Stimulated activated CD8-positive, alpha-beta memory T cell treated with anti-CD3 and anti-CD28 coated beads, Interleukin-15, amount 100 ng/mL, for 1 hour (primary cell): Measurements from ENCODE around the gene BAZ2A.
"Not testable (repeated sequence)": the region's sequence is repeated elsewhere in the genome, so short reads cannot be mapped to it uniquely, and the experiment has no call there.

Experiments
- DNase-seq: peaks from one replicate; pipeline ENCODE4 v3.0.0-alpha.2; 2020; ENCODE audit warnings: low read depth

BAZ2A gene

DNA sequence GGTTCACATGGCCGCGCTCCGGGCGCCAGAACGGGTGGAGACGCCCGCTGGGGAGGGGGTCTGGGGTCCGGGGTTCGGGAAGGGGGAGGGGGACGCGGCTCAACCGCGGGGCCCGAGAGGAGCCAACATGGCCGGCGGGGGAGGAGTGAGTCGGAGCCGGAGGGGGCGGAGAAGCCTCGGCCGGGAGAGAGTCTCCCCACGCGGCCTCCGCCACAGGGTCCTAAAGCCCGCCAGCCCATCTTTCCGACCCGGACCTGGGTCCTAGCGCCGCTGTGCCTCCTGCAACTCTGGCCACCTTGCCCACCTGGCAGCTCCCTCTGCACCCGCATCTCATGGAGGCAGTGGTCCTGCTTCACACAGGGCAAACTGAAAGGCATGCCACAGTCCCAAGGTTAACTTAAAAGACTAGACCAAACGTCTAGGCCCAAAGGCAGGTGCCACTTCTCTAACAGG lies at the start of gene BAZ2A:
TSS of gene BAZ2A (minus strand) at position 147 of the 453 bp plus-strand sequence. CDS start 12,796 bp downstream, outside the sequence.
- DNase-seq: peak; percentile 70

DNA sequence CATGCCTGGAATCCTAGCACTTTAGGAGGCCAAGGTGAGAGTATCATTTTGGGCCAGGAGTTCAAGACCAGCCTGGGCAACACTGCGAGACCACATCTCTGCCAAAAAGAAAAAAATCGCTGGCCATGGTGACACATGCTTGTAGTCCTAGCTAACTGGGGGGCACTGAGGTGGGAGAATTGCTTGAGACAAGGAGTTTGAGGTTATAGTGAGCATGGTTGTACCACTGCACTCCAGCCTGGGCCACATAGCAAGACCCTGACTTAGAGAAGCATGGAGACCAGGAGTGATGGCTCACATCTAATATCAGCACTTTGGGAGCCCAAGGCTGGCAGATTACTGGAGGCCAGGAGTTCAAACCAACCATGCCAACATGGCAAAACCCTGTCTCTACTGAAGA lies 48.7 kb upstream of the BAZ2A start:
- no peak for DNase-seq

DNA sequence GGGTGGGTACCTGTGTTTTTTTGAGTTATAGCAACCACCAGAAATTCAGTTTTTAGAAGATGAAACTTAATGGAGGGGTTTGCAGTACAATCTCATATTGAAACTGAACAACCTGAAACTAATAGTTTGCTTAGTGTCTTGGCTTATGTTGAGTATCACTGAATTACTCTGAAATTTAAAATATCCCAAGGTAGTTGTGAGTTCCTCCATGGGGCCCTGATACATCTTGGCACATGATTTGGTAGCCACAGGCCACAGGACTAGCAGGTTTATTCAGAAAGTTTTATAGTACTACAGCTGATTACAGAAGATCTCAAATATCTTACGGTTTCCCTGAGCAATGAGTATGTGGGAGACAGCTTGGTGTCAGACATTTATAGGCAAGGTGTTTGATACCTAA lies 47.6 kb upstream of the BAZ2A start:
- no peak for DNase-seq

DNA sequence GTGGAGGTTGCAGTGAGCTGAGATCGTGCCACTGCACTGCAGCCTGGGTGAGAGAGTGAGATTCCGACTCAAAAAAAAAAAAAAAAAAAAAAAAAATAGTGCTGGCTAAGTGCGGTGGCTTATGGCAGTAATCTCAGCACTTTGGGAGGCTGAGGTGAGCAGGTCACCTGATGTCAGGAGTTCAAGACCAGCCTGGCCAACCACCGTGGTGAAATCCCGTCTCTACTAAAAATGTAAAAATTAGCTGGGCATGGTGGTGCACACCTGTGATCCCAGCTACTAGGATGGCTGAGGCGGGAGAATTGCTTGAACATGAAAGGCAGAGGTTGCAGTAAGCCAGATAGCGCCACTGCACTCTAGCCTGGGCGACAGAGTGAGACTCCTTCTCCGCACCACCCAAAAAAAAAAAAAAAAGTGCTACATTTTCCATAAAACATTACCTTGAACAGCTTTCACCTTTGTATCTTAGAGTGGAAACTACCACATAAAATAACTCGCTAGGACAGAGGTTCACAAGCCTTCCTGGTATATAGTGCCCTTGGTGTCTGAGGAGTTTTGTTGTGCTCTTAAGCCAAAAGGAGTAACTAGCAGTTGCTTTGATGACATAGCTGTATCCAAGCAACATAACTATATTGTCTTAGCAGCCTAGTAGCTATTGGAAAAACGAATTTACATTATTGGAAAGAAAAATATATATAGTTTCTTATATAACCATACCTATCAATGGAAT lies 46.9 kb upstream of the BAZ2A start:
- no peak for DNase-seq

DNA sequence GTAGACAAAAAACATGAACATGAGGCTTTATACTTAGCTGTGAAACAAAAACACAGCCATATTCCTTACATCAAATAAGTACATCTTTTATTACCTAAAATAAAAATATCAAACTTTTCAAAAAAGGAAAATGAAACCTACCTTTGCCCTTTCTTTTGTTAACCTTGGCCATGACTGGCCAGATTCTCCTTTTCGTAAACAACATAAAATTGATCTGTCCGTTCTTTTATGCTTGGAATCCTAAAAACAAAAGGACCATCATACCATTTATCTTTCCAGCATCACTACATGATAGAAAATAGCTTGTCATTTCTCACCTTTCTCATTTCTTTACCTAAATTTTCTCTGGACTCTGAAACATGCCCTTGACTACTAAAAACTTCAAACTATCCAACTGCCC lies 41.5 kb upstream of the BAZ2A start:
- DNase-seq: no peak

DNA sequence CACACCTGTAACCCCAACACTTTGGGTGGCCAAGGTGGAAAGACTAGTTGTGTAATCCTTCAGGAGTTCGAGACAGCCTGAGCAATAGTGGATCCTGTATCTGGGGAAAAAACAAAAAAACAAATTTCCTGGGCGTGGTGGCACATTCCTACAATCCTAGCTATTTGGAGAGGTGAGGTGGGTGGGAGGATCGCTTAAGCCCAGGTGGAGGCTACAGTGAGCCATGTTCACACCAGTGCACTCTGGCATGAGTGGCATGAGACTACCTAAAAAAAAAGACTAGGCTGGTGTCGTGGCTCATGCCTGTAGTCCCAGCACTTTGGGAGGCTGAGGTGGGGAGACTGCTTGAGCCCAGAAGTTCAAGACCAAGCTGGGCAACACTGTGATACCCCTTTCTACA lies 40.7 kb upstream of the BAZ2A start:
- no peak for DNase-seq

DNA sequence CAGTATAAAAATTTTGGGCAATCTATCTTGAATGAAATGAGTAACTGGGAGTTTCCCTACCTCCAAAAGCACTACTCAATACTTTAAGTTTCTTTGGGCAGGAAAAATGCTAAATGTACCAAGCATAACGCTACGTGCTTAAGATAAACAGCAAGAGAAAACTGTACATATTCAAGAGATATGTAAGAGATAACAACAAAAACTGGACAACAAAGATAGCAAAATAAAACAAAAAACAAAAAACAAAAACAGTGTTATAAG lies 38.0 kb upstream of the BAZ2A start:
- no peak for DNase-seq

DNA sequence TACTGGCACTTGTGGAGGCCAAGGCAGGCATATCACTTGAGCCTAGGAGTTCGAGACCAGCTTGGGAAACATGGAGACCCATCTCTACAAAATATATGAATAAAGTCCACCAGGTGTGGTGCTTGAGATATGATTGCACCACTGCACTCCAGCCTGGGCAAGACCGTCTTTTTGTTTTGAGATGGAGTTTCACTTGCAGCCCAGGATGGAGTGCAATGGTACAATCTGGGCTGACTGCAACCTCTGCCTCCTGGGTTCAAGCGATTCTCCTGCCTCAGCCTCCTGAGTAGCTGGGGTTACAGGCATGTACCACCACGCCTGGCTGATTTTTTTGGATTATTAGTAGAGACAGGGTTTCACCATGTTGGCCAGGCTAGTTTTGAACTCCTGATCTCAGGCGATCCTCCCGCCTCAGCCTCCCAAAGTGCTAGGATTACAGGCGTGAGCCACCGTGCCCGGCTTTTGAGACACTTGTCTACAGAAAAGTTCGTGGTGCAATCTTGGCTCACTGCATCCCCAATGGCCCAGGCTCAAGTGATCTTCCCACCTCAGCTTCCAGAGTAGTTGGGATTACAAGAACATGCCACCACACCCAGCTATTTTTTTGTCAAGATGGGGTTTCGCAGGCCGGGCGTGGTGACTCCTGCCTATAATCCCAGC lies 32.0 kb upstream of the BAZ2A start:
- DNase-seq: no peak

DNA sequence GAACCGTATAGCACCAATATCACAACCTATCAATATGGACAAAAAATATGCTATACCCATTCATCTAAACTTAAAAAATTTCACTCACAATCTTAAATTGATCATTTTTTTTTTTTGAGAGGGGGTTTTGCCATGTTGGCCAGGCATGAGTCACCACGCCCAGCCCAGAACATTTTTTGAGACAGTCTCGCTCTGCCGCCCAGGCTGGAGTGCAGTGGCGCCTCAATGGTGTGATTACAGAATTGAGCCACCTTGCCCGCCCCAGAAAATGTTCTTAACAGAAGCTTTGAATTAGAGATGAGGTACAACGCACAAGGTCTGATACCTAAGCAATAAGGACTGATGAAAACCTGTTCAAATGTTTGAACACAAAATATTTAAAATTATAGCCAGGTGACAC lies 31.4 kb upstream of the BAZ2A start:
- no peak for DNase-seq

DNA sequence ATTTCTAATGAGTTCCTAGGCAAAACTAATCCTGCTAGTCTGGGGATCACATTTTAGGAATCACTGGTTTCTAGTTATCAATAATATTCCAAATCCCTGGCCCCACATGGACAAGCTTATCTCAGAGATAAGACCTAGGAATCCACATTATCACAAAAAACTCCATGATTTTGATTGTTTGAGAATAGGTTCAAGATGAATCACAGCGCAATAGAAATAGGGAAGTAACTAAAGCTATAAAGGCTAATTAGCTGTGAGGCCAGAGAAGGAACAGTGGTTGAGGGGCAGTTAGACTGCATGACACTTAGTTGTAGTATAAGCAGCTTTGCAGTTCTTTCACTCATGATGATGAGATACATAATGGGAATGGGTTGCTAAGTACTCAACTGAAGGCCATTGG lies 28.8 kb upstream of the BAZ2A start:
- DNase-seq: no peak

DNA sequence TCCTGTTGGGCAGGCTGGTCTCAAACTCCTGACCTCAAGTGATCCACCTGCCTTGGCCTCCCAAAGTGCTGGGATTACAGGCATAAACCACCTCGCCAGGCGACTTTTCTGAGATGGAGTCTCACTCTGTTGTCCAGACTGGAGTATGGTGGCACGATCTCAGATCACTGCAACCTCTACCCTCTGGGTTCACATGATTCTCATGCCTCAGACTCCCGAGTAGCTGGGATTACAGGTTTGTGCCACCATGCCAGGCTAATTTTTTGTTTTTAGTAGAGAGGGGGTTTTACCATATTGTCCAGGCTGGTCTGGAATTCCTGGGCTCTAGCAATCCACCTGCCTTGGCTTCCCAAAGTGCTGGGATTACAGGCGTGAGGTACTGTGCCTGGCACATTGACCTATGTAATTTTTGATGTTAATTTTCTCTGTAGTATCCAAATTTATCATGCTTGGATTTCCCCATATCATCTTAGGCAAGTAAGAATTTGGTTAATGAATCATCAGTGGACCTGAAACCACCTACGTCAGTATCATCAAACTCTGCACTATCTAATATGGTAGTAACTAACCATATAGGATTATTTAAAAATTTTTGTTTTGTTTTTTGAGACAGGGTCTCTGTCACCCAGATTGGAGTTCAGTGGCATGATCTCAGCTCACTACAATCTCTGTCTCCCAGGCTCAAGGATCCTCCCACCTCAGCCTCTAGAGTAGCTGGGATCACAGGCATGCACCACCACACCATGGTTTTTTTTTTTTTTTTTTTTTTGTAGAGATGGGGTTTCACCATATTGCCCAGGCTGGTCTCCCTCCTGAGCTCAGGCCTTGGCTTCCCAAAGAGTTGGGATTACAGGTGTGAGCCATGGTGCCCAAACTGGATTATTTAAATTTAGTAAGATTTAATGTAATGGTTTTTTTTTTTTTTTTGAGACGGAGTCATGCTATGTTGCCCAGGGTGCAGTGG lies 27.6 kb upstream of the BAZ2A start:
- DNase-seq: no peak

DNA sequence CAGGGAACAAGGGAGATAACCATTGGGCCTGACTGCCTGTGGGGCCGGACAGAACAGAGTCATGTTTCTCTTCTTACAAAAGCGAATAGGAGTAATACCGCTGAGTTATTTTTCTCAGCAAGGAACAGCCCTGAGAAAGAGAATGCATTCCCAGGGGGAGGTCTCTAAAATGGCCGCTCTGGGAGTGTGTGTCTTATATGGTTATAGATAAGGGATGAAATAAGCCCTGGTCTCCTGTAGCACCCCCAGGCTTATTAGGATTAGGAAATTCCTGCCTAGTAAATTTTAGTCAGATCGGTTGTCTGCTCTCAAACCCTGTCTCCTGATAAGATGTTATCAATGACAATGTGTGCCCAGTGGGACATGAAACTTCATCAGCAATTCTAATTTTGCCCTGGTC lies 23.7 kb upstream of the BAZ2A start:
- not testable (repeated sequence) for DNase-seq

DNA sequence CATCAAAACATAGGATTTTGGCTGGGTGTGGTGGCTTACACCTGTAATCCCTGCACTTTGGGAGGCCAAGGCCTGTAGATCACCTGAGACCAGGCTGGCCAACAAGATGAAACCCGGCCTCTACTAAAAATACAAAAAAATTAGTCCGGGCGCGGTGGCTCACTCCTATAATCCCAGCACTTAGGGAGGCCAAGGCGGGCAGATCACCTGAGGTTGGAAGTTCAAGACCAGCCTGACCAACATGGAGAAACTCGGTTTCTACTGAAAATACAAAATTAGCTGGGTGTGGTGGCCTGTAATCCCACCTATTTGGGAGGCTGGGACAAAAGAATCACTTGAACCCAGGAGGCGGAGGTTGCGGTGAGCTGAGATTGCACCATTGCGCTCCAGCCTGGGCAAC lies 17.9 kb upstream of the BAZ2A start:
- DNase-seq: not testable (repeated sequence)

DNA sequence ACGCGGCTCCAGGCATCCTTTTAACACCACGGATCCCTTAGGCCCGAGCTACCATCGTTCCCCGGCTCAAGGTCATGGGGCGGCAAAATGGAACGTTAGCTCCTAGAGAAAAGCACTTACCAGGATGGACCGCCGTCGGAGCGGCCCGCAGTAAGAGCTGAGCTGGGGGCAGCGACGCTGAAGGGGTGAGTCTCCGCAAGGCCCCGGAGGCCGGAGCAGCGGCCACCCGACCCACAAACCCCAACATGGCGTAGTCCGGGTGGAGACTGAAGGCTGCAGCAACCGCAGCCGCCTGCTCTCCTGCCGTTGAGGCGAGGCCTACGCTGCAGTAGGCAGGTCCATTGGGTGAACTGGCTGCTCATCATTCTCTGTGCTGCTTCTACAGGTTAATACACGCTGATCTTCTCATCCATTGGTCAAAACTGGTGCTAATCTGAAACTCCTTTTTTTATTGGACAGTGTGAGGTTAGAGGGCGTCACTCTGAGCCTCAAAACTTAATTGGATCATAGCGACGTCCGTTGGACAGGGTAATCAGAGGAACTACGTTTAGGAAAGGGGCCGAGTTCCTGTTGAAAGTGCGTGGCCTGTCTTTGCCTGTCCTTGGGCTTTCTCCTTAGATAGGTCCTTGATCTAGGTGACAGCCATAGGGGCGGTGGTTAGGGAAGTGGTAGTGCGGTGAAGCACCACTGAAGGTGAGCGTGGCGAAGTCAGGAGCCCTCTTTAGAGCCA lies 15.8 kb upstream of the BAZ2A start, which contains the start of gene ATP5F1B:
TSS of gene ATP5F1B (minus strand) at position 268 of the 730 bp plus-strand sequence. CDS start at position 247, 21 bp downstream.
- DNase-seq: peak; percentile 74

DNA sequence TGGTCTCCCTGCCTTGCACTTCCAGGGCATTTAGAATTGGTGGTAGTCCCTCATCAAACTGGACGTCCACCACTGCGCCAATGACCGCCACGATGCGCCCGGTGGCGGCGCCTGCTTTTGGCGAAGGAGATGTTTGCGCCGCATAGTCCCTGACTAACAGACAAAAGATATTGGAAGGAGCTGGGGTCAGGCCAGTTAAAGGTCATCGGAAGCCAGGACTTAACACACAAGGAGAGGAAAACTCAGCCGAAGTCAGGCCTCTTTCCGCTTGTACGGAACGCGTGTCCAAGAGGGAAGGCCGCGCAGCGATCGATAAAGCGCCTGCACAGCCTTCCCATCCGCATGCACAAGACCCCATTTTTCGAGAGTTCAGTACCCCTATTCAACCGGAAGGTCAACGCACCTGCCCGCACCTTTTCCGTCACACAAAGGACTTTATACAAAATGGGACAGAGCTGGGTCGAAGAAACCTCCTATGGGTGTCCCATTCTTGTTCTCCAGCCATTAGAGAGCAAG lies 15.1 kb upstream of the BAZ2A start:
- DNase-seq: no peak

DNA sequence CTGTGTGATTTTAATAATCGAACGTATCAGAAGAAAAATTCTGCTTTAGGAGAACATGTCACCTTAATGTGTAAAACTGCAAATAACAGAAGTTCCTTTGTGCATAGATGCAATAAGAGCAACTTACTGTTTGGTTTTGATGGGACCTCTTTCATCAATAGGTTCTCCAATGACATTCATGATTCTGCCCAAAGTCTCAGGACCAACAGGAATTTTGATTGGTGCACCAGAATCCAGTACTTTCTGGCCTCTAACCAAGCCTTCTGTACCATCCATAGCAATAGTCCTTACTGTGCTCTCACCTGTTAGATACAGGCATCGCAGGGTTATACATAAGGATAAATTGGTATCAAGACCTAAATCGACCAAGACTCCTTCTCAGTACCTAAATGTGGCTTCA lies 14.5 kb upstream of the BAZ2A start:
- DNase-seq: no peak

DNA sequence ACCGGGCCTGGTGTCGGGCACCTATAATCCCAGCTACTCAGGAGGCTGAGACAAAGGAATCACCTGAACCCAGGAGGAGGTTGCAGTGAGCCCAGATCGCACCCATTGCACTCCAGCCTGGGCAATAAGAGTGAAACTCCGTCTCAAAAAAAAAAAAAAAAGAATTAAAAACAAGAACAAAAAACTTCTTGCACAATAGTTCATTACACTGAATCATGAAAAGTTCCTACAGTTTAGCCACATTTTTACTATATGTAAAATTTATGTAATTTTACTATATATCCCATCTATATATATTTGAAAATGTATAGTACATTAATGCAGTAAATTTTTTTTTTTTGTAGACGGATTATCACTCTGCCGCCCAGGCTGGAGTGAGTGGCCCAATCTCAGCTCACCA lies 11.1 kb upstream of the BAZ2A start:
- no peak for DNase-seq

DNA sequence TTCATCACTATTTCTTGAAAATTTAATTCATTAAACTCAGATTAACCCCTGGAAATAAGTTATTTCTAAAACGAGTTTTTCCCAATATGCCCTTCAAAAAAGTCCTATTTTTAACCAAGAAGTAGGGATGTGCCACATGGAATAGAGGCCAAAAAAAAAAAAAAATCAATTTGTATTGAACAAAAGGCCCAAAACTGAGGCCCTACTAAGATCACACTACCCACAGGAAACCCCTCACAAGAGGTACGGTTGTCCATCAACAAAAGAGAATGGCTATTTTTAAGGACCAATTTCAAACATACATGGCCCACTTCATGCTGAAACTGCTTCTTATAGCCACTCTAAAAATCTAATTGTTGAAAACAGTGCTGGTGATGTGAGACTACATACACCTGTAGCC lies 7.5 kb upstream of the BAZ2A start:
- DNase-seq: no peak

DNA sequence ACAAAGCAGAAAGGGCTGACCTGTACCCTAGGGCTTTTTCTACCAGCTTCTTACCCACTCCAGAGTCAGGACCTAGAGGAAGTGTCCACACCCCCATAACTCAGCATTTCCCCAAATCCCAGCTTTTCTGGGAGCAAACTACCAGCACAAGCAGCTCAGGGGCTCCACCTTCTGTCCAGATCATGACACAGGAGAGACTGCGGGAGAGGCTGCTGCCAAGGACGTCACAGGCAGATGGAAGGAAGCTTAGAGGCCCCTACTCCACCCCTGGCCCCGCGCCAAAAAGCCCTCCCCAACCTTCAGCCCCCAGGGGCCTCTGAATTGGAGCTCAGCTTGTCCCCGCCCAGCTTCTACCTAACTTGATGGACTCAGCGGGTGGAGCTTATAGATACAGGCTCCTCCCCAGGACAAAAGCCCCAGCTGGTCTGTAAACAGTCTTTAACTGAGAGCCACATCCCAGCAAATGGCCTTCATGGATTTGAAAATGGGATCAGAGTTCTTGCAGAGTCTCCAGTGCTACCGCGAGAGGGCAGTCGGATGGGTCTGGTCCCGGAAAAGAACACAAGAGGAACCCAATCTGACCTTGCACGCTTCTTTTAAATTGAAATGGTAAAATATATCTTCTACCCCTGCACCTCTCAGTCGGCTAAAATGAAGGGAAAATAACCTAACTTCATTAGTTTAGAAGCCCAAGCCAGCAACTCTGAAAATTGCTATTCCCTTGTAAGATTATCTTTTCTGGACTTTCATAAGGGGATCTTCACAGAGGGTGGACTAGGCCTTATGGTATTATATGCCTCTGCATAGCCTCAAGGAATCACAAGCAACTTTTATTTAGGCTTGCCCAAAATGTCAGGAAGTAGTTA lies 6.8 kb upstream of the BAZ2A start:
- peak; percentile 89 for DNase-seq

DNA sequence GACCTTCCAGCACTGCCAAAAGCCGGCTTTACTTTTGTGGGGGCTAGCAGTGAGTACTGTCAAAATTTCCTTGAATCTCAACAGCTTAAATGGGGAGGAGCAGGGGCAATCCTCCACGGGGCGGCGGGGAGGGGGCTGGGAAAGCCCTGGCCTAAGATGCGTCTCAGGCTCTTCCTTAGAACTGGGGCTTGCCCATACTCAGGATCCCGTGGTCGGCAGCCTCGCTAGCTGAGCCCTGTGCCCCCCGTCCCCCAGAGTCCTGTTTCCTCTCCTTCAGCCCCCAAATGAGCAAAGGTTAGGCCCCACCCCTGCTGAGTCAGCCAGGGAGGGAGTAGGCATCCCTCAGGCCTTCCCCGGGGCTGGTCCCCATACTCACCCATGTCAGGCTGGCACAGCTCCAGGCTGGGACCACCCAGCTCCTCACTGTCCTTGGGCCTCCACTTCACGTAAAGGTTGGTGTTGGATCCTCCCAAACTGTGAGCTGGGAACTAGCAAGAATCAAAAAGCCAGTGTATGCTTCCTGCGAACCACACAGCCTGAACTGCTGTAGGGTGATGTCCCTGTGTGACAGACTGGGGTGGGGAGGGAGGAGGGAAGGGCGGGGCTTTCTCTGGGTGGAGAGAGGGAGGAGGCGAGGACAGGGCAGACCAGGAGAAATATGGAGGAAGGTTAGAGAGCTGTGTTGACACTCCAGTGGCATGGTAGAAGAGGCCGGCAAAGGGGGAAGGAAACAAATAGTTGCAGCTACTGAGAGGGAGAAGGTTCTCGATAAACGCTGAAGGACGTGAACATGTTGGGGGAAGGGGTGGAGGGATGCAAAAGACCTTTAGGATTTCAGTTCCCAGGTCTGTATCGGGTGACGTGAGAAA lies 5.9 kb upstream of the BAZ2A start:
- peak; percentile 71 for DNase-seq
